GM12878 (cell line): Measurements from ENCODE around the gene S100A2. TPM values are rescaled to one million over a fixed set of nuclear protein-coding genes. Genes with fewer than 3 reads are reported as not detected.
"Not testable (repeated sequence)": the region's sequence is repeated elsewhere in the genome, so short reads cannot be mapped to it uniquely, and the experiment has no call there.

ENCODE experiments used
- ATAC-seq: fragments of 200-7000 bp; cut with Tn5 transposase; 3 replicates; pipeline ENCODE4 v1.9.1; 2020; ENCODE audit warnings: mild to moderate bottlenecking, moderate library complexity
- BruUV-seq: library from RNA; stranded (reverse); fragments of 400-500 nt; replicated peaks from 2 replicates; lab custom pipeline; 2021; lab: Mats Ljungman, UMichigan
- CTCF ChIA-PET: fragments of 300-600 bp; sonication (Branson Sonifier 250); formaldehyde crosslinking; extraction: SDS; loops from one replicate; lab custom pipeline; 2021; ENCODE audit warnings: inconsistent platforms; lab: Yijun Ruan, JAX
- POLR2A ChIA-PET: fragments of 350-600 bp; formaldehyde crosslinking; extraction: SDS; loops from one replicate; lab custom pipeline; 2021; ENCODE audit warnings: inconsistent platforms; lab: Charles Lee
- RAD21 ChIA-PET: fragments of 300-600 bp; sonication (Branson Sonifier 250); formaldehyde crosslinking; loops from one replicate; lab custom pipeline; 2023; ENCODE audit warnings: antibody characterized with exemption; ENCODE audit not compliant: unreplicated experiment; lab: Charles Lee
- SMC1A ChIA-PET: fragments of 300-600 bp; sonication (Branson Sonifier 250); formaldehyde crosslinking; loops from one replicate; lab custom pipeline; 2023; ENCODE audit not compliant: unreplicated experiment, uncharacterized antibody; lab: Charles Lee
- DNase-seq: peaks from one replicate; pipeline ENCODE4 v3.0.0-alpha.2; 2011; ENCODE audit warnings: low read depth, low spot score
- FAIRE-seq: peaks from 3 replicates; lab custom pipeline; 2011; peaks lifted over from hg19 to GRCh38; lab: Jason Lieb, UNC
- H2AFZ ChIP-seq: 2 replicates; pipeline ENCODE4 v1.6.0; 2011; ENCODE audit warnings: low read depth, low read length, control low read depth; ENCODE audit not compliant: control insufficient read depth
- H3K27ac ChIP-seq: 2 replicates; pipeline ENCODE4 v1.5.1; 2011; ENCODE audit warnings: control low read depth; ENCODE audit not compliant: control insufficient read depth, insufficient read depth
- H3K27me3 ChIP-seq, 2 experiments: replicated peaks in 1 of 2; 2 replicates each; pipeline versions ENCODE4 v1.6.0 to v1.6.1; 2011; ENCODE audit warnings: low read length in 1 of 2; ENCODE audit not compliant: control insufficient read depth in 2 of 2, insufficient read depth in 2 of 2
- H3K36me3 ChIP-seq, 2 experiments: 2 replicates each; pipeline ENCODE4 v1.5.1; 2011; ENCODE audit warnings: low read length in 1 of 2; ENCODE audit not compliant: control insufficient read depth in 2 of 2, insufficient read depth in 2 of 2
- H3K4me1 ChIP-seq: 2 replicates; pipeline ENCODE4 v1.6.1; 2011; ENCODE audit warnings: mild to moderate bottlenecking, low read length, moderate library complexity, mixed read lengths; ENCODE audit not compliant: control insufficient read depth, insufficient read depth
- H3K4me2 ChIP-seq: 2 replicates; pipeline ENCODE4 v1.6.0; 2011; ENCODE audit warnings: control low read depth; ENCODE audit not compliant: control insufficient read depth, insufficient read depth
- H3K4me3 ChIP-seq: fragments of 200-600 bp; sonication (generic); 2 replicates; pipeline ENCODE4 v1.5.1; 2016
- H3K79me2 ChIP-seq: 2 replicates; pipeline ENCODE4 v1.6.0; 2011; ENCODE audit warnings: low read length; ENCODE audit not compliant: control insufficient read depth, insufficient read depth
- H3K9ac ChIP-seq: 2 replicates; pipeline ENCODE4 v1.8.0; 2011; ENCODE audit warnings: low read length, control low read depth, mixed read lengths; ENCODE audit not compliant: control insufficient read depth, insufficient read depth
- H3K9me3 ChIP-seq: replicated peaks from 3 replicates; pipeline ENCODE4 v1.5.1; 2011; ENCODE audit warnings: mild to moderate bottlenecking, low read length; ENCODE audit not compliant: control insufficient read depth, insufficient read depth
- H4K20me1 ChIP-seq: 2 replicates; pipeline ENCODE4 v1.6.0; 2011; ENCODE audit not compliant: control insufficient read depth, insufficient read depth
- CBX5 ChIP-seq: sonication (generic); IDR thresholded peaks from 2 replicates; pipeline ENCODE4 v1.6.1; 2016; ENCODE audit warnings: low read depth, moderate library complexity, mild to moderate bottlenecking, inconsistent platforms
- ETV6 ChIP-seq, 2 experiments: fragments of 450-650 bp in 1 of 2; IDR thresholded peaks in 1 of 2; conservative IDR thresholded peaks in 1 of 2; 2 replicates each; pipeline ENCODE4 v1.6.1; 2014; ENCODE audit warnings: antibody characterized with exemption in 1 of 2, borderline replicate concordance in 1 of 2, low read depth in 1 of 2, mild to moderate bottlenecking in 1 of 2, moderate library complexity in 1 of 2
- MEF2B ChIP-seq: fragments of 450-650 bp; IDR thresholded peaks from 2 replicates; pipeline ENCODE4 v1.6.1; 2018; ENCODE audit warnings: mild to moderate bottlenecking, moderate library complexity; ENCODE audit not compliant: partially characterized antibody, poor library complexity, severe bottlenecking
- NFXL1 ChIP-seq: fragments of 450-650 bp; IDR thresholded peaks from 2 replicates; pipeline ENCODE4 v1.6.1; 2017; ENCODE audit warnings: antibody characterized with exemption, mild to moderate bottlenecking, borderline replicate concordance
- PAX8 ChIP-seq: fragments of 450-650 bp; IDR thresholded peaks from 2 replicates; pipeline ENCODE4 v1.6.1; 2017; ENCODE audit warnings: mild to moderate bottlenecking, moderate library complexity
- POLR2AphosphoS5 ChIP-seq: IDR thresholded peaks from 2 replicates; pipeline ENCODE4 v1.6.1; 2011; ENCODE audit warnings: mild to moderate bottlenecking, low read length, inconsistent platforms
- RFX5 ChIP-seq: IDR thresholded peaks from 2 replicates; pipeline ENCODE4 v1.6.1; 2011; ENCODE audit warnings: low read depth, low read length, improper control_type of control experiment
- SIX5 ChIP-seq: IDR thresholded peaks from 2 replicates; pipeline ENCODE4 v1.6.1; 2011; ENCODE audit warnings: mild to moderate bottlenecking, low read depth, low read length, moderate library complexity; ENCODE audit not compliant: severe bottlenecking
- SRF ChIP-seq, 2 experiments: IDR thresholded peaks; 2 replicates each; pipeline ENCODE4 v1.6.1; 2011; ENCODE audit warnings: low read depth in 2 of 2, low read length in 2 of 2, mild to moderate bottlenecking in 1 of 2, moderate library complexity in 1 of 2
- ZBED1 ChIP-seq: IDR thresholded peaks from 2 replicates; pipeline ENCODE4 v1.6.1; 2016; ENCODE audit warnings: borderline replicate concordance
- WGBS: methylation state at CpG from one replicate; pipeline ENCODE4 v1.1.6; 2016; ENCODE audit warnings: low lambda C conversion rate; ENCODE audit not compliant: insufficient replicate concordance, insufficient coverage; ENCODE audit errors: missing lambda C conversion rate; 5-methylcytosine and 5-hydroxymethylcytosine counted together
- in situ Hi-C: fragments of 300-500 bp; cut with MboI; formaldehyde crosslinking; loops from 9 replicates; pipeline ENCODE4 v1.14.3; 2018; ENCODE audit warnings: mixed read lengths
- intact Hi-C: fragments of 100-400 bp; cut with micrococcal nuclease; formaldehyde crosslinking; loops from one replicate; pipeline ENCODE4 v1.14.2; 2022; ENCODE audit not compliant: unreplicated experiment
- polyA plus RNA-seq, 11 experiments: library from polyadenylated mRNA; depleted of rRNA in 4 of 11; unstranded in 6 of 11; stranded (reverse) in 5 of 11; fragments of >200 nt; fragmentation: Nextera tagmentation in 4 of 11; fragmentation: Illumina TruSeq in 1 of 11; extraction: Ambion mirVana in 4 of 11; extraction: Trizol in 1 of 11; gene quantifications; 1 replicate in 1 of 11; 2 replicates in 10 of 11; pipeline versions ENCODE4 v1.2.1 to v1.2.3, GENCODE V29; 2011 to 2016; ENCODE audit warnings: inconsistent platforms in 2 of 11, missing spikeins in 2 of 11, low read depth in 1 of 11
- total RNA-seq, 4 experiments: library from RNA; depleted of rRNA in 3 of 4; stranded (reverse); fragments of >200 nt in 3 of 4; fragmentation: Illumina TruSeq in 1 of 4; extraction: Trizol in 1 of 4; gene quantifications; 2 replicates each; pipeline versions ENCODE4 v1.2.1 to v1.2.3, GENCODE V29; 2013 to 2021
- TF ChIP-seq, protein P1 (sequence below): IDR thresholded peaks from 2 replicates; pipeline ENCODE4 v1.6.1; 2012; ENCODE audit warnings: low read depth, low read length, improper control_type of control experiment
- TF ChIP-seq, protein P2 (sequence below): IDR thresholded peaks from 2 replicates; pipeline ENCODE4 v1.6.1; 2012; ENCODE audit warnings: mild to moderate bottlenecking, low read depth, low read length

Gene S100A2
- total and polyA plus RNA-seq, 10 of the 15 experiments (the other 5 are each of a cell fraction or from before 2014, with no cell fraction given), result 0.11 to 1.5 (median 0.59) TPM; not detected in 2

DNA sequence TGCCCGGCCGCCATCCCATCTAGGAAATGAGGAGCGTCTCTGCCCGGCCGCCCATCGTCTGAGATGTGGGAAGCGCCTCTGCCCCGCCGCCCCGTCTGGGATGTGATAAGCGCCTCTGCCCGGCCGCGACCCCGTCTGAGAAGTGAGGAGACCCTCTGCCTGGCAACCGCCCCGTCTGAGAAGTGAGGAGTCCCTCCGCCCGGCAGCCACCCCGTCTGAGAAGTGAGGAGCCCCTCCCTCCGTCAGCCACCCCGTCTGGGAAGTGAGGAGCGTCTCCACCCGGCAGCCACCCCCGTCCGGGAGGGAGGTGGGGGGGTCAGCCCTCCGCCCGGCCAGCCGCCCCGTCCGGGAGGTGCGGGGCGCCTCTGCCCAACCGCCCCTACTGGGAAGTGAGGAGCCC lies 17.2 kb upstream of the S100A2 start:
- DNase-seq, POLR2A ChIA-PET, H3K36me3 ChIP-seq, RAD21 ChIA-PET, H3K4me2 ChIP-seq, H3K4me3 ChIP-seq, intact Hi-C loops, H3K27ac ChIP-seq, FAIRE-seq, H3K4me1 ChIP-seq, BruUV-seq, H3K27me3 ChIP-seq, in situ Hi-C loops, H3K9me3 ChIP-seq, H4K20me1 ChIP-seq, H3K79me2 ChIP-seq, SMC1A ChIA-PET, H2AFZ ChIP-seq, H3K9ac ChIP-seq, ATAC-seq: not testable (repeated sequence)
- CTCF ChIA-PET, result interaction anchor here (2.0 kb wide), 1 partner anchor 72 kb away, joined by 7 read pairs; no protein-coding TSS in a partner anchor
- 74% methylated on average over 13 of the region's 34 CpGs for WGBS

DNA sequence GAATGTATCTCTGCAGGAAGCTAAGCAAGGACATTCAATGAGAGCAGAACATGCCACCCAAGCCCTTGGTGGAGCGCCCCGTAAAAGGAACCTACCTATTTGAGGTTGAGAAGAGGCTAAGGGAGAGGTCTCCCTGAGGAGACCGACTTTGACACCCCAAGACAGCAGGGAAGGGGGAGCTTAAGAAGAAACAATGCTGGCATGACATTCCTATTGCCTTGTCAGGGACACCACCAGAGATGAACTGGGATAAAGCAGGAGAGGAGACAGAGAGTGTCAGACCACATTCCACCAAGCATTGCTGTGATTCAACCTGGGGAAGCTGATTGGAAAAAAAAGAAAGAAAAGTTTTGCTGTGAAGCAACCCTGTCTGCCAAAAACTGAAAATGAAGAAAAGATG lies 13.3 kb upstream of the S100A2 start:
- intact Hi-C loops (no loop called here), in situ Hi-C loops (no loop called here)
- CTCF ChIA-PET, result interaction anchor here (0.7 to 1.8 kb wide), 4 partner anchors 11 to 61 kb away, joined by 3 to 5 read pairs (median 3); no protein-coding TSS in a partner anchor
- no peaks in the 10 kb centered on the region for H3K36me3 ChIP-seq
- SMC1A ChIA-PET, result interaction anchor here (1.3 kb wide), 1 partner anchor 47 kb away, joined by 3 read pairs; no protein-coding TSS in a partner anchor
- no peaks in the 10 kb centered on the region for H3K4me1 ChIP-seq
- 47% methylated on average over 3 of the region's 3 CpGs for WGBS
- H3K9ac ChIP-seq, result no peak overlapping the region
- no peak for FAIRE-seq
- H3K27ac ChIP-seq, result no peak overlapping the region
- no peak overlapping the region for H3K4me3 ChIP-seq
- H3K27me3 ChIP-seq, result no peaks in the 10 kb centered on the region
- no peak for ATAC-seq
- BruUV-seq, result no TSS peak
- RAD21 ChIA-PET, result no interaction called here
- no peaks in the 10 kb centered on the region for H3K79me2 ChIP-seq
- no peak for DNase-seq
- no peak overlapping the region for H2AFZ ChIP-seq
- POLR2A ChIA-PET, result no interaction called here
- no peaks in the 10 kb centered on the region for H3K9me3 ChIP-seq
- H4K20me1 ChIP-seq, result no peaks in the 10 kb centered on the region
- no peak overlapping the region for H3K4me2 ChIP-seq
- TF ChIP-seq ZBED1 (no peak), NFXL1 (no peak), SIX5 (no peak), RFX5 (no peak), ETV6 (conservative IDR thresholded peaks at IDR 0.05 in 1 of 2, IDR thresholded peaks at IDR 0.05 in 1 of 2; ENCODE audit: borderline replicate concordance in 1 of 2, low read depth in 1 of 2) (no peak), SRF (IDR thresholded peaks at IDR 0.05; ENCODE audit: low read depth in 2 of 2, low read length in 2 of 2) (no peak), CBX5 (no peak), POLR2AphosphoS5 (no peak), MEF2B (no peak), PAX8 (no peak)
- TF ChIP-seq, protein P1, sequence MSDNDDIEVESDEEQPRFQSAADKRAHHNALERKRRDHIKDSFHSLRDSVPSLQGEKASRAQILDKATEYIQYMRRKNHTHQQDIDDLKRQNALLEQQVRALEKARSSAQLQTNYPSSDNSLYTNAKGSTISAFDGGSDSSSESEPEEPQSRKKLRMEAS, result no peak
- TF ChIP-seq, protein P2, sequence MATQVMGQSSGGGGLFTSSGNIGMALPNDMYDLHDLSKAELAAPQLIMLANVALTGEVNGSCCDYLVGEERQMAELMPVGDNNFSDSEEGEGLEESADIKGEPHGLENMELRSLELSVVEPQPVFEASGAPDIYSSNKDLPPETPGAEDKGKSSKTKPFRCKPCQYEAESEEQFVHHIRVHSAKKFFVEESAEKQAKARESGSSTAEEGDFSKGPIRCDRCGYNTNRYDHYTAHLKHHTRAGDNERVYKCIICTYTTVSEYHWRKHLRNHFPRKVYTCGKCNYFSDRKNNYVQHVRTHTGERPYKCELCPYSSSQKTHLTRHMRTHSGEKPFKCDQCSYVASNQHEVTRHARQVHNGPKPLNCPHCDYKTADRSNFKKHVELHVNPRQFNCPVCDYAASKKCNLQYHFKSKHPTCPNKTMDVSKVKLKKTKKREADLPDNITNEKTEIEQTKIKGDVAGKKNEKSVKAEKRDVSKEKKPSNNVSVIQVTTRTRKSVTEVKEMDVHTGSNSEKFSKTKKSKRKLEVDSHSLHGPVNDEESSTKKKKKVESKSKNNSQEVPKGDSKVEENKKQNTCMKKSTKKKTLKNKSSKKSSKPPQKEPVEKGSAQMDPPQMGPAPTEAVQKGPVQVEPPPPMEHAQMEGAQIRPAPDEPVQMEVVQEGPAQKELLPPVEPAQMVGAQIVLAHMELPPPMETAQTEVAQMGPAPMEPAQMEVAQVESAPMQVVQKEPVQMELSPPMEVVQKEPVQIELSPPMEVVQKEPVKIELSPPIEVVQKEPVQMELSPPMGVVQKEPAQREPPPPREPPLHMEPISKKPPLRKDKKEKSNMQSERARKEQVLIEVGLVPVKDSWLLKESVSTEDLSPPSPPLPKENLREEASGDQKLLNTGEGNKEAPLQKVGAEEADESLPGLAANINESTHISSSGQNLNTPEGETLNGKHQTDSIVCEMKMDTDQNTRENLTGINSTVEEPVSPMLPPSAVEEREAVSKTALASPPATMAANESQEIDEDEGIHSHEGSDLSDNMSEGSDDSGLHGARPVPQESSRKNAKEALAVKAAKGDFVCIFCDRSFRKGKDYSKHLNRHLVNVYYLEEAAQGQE, result no peak
